ENCODE data around the gene STAT4. TPM values are rescaled to one million over a fixed set of nuclear protein-coding genes. Genes with fewer than 3 reads are reported as not detected.

STAT4 gene
- total RNA-seq, 4 donors from 2014 or later, result 1.0 to 6.6 (median 4.4) TPM

DNA sequence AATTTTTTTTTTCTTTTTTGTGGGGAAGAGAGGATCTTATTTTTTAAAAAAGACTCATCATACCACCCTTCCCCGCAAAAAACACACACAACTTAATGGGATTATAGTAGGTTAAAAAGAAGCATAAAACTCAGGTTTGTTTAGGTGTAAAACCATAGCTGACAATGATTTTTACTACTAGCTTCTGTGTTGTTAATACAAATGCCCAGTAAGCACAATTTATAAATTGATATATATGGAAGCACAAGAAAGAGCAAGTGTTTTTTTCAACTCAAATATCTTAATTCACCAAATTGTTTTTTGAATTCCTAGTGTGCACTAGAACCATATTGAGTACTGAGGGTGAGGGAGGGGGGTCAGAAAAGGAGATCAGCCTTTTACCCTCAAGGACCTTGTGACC, 7.0 kb downstream of the STAT4 start:
- Histone ChIP-seq H3K27me3 (no peaks in the 10 kb centered on the region), H3K4me1 (no peaks in the 10 kb centered on the region), H3K36me3 (no peaks in the 10 kb centered on the region), H3K9me3 (no peaks in the 10 kb centered on the region), H3K27ac (no peak overlapping the region), H3K4me3 (replicated peaks in 1 of 3) (no peak overlapping the region)
- WGBS, 2 donors, result 97 to 98% methylated on average over 1 of the region's 1 CpG
- no peak for DNase-seq
- TF ChIP-seq, protein P1, sequence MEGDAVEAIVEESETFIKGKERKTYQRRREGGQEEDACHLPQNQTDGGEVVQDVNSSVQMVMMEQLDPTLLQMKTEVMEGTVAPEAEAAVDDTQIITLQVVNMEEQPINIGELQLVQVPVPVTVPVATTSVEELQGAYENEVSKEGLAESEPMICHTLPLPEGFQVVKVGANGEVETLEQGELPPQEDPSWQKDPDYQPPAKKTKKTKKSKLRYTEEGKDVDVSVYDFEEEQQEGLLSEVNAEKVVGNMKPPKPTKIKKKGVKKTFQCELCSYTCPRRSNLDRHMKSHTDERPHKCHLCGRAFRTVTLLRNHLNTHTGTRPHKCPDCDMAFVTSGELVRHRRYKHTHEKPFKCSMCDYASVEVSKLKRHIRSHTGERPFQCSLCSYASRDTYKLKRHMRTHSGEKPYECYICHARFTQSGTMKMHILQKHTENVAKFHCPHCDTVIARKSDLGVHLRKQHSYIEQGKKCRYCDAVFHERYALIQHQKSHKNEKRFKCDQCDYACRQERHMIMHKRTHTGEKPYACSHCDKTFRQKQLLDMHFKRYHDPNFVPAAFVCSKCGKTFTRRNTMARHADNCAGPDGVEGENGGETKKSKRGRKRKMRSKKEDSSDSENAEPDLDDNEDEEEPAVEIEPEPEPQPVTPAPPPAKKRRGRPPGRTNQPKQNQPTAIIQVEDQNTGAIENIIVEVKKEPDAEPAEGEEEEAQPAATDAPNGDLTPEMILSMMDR (IDR thresholded peaks at IDR 0.05), result no peak
- TF ChIP-seq POLR2A (IDR thresholded peaks at IDR 0.05), result no peak
- intact Hi-C loops (cut with DNase I), result no loop called here

DNA sequence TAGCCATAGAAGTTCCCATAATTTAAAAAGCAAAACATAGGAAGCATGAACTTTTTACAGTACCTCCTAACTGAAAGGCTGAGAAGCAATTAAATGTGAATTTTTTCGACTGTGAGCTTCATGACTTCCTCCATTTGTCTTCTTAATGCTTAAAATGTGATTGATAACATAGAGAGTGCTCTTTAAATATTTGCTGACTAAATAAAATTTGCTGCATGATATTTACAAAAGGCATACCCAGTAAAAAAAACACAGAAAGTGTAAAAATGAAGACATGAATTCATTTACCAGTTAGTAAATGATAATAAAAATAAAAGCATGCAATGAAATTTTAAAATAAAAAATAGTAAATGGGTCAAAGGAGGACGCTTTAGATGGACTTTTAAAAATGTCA, 21.9 kb downstream of the STAT4 start:
- intact Hi-C loops (cut with DNase I), result no loop called here
- no peaks in the 10 kb centered on the region for H3K27me3 ChIP-seq
- H3K27ac ChIP-seq, result no peak overlapping the region
- 75 to 86% methylated on average over 2 of the region's 2 CpGs for WGBS, 2 donors
- no peak overlapping the region for H3K4me3 ChIP-seq (replicated peaks in 1 of 3)
- no peak for TF ChIP-seq POLR2A (IDR thresholded peaks at IDR 0.05)
- TF ChIP-seq, protein P1 (IDR thresholded peaks at IDR 0.05), result no peak
- DNase-seq, result no peak
- H3K36me3 ChIP-seq, result no peaks in the 10 kb centered on the region
- no peaks in the 10 kb centered on the region for H3K9me3 ChIP-seq
- H3K4me1 ChIP-seq, result no peaks in the 10 kb centered on the region

DNA sequence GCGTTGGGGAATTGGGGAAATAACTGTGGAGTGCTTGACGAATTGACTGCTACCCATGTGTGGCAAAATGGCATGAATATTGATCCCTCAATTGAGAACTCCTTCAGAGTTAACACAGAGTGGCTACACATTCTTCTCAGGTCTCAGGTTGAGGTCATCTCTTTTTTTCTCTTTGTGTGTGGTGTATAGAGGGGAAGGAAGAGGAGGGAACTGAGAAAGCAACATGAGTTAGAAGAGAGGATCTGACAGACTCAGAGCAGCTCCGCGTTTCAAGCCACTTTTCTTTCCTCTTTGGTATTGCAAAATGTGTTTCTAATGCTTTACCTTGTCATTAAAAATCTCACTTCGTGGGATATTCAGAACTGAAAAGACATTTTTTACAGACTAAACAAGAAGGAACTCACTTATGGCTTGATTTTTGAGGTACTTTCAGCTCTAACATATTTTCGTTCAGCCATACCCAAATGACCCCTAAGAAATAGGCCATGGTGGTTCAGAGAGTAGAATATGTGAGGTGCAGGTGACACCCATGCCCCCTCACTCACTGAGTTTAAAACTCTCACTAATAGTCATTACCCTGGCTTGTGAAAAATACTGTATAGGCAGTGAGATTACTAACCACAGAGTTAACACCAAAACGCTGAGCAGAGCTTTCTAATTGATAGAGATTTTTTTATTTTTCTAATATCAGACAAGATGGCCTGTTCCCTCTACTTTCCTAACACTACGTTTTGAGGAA, 22.5 kb downstream of the STAT4 start:
- intact Hi-C loops (cut with DNase I), result no loop called here

DNA sequence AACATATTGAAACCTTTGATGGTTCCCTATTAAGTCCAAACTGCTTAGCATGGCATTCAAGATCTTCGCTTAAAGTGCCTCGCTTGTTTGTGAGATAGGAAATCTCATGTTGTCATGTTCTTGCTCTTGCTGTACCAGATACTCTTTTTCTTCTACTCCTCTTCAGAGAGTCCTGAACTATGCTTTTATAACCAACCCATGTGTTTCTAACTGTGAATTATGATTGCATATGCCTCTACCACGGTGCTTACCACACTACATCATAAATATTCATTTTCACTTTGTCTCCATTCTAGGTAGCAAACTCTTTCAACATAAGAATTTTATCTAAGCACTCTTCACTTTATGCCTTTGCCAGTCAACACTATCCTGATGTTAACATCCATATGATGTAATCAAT, 23.6 kb downstream of the STAT4 start:
- no peaks in the 10 kb centered on the region for H3K27me3 ChIP-seq
- intact Hi-C loops (cut with DNase I), result no loop called here

More for the DNA sequence above, 22.5 kb downstream of the STAT4 start:
- no peak for DNase-seq
- no peak overlapping the region for H3K4me3 ChIP-seq (replicated peaks in 1 of 3)
- no peaks in the 10 kb centered on the region for H3K36me3 ChIP-seq
- no peak overlapping the region for H3K27ac ChIP-seq
- TF ChIP-seq, protein P1 (IDR thresholded peaks at IDR 0.05), result no peak
- no peak for TF ChIP-seq POLR2A (IDR thresholded peaks at IDR 0.05)
- H3K9me3 ChIP-seq, result no peaks in the 10 kb centered on the region
- no peaks in the 10 kb centered on the region for H3K4me1 ChIP-seq
- H3K27me3 ChIP-seq, result no peaks in the 10 kb centered on the region
- WGBS, 2 donors, result 72 to 75% methylated on average over 8 of the region's 8 CpGs

More for the DNA sequence above, 23.6 kb downstream of the STAT4 start:
- Histone ChIP-seq H3K36me3 (no peaks in the 10 kb centered on the region), H3K9me3 (no peaks in the 10 kb centered on the region), H3K4me3 (replicated peaks in 1 of 3) (no peak overlapping the region), H3K4me1 (no peaks in the 10 kb centered on the region), H3K27ac (no peak overlapping the region)
- WGBS, 2 donors, result 91 to 95% methylated on average over 3 of the region's 3 CpGs
- no peak for DNase-seq
- no peak for TF ChIP-seq POLR2A (IDR thresholded peaks at IDR 0.05)
- TF ChIP-seq, protein P1 (IDR thresholded peaks at IDR 0.05), result no peak

All from thyroid gland (tissue), 4 donors.